GM18870 (cell line): ENCODE data around the gene AKNA.

Source experiments
- ATAC-seq: cut with Tn5 transposase; IDR thresholded peaks from one replicate; pipeline ENCODE4 v1.9.1; 2021; ENCODE audit warnings: moderate library complexity; ENCODE audit not compliant: unreplicated experiment

Gene AKNA

GRCh38 chr9:114397219-114397847, 9.6 kb upstream of the AKNA start:
- ATAC-seq: no peak

- no peak for ATAC-seq
Observed at GRCh38 chr9:114396558-114397218, 8.9 kb upstream of the AKNA start.

GRCh38 chr9:114395768-114396167, 8.0 kb upstream of the AKNA start:
- ATAC-seq: no peak

- ATAC-seq: no peak
Observed at GRCh38 chr9:114395334-114395617, 7.5 kb upstream of the AKNA start.

GRCh38 chr9:114394523-114395333, 6.9 kb upstream of the AKNA start:
- ATAC-seq: no peak

- ATAC-seq: no peak
Observed at GRCh38 chr9:114392749-114393112, 4.9 kb upstream of the AKNA start.

GRCh38 chr9:114390952-114391351, 3.2 kb upstream of the AKNA start:
- no peak for ATAC-seq

- no peak for ATAC-seq
Observed at GRCh38 chr9:114389612-114390368, 2.0 kb upstream of the AKNA start.

GRCh38 chr9:114388764-114389375, 1.1 kb upstream of the AKNA start:
- no peak for ATAC-seq

GRCh38 chr9:114388357-114388682, 538 bp upstream of the AKNA start:
- ATAC-seq: no peak

- no peak for ATAC-seq
Observed at GRCh38 chr9:114386886-114387679, 699 bp downstream of the AKNA start.

GRCh38 chr9:114386361-114386885, 1.4 kb downstream of the AKNA start:
- ATAC-seq: no peak

GRCh38 chr9:114385397-114386181, 2.2 kb downstream of the AKNA start:
- ATAC-seq: peak; percentile 81

- no peak for ATAC-seq
Observed at GRCh38 chr9:114384836-114385396, 2.9 kb downstream of the AKNA start.

- no peak for ATAC-seq
Observed at GRCh38 chr9:114384341-114384740, 3.4 kb downstream of the AKNA start.

GRCh38 chr9:114383521-114384231, 4.1 kb downstream of the AKNA start:
- no peak for ATAC-seq

- no peak for ATAC-seq
Observed at GRCh38 chr9:114382699-114383520, 4.9 kb downstream of the AKNA start.

GRCh38 chr9:114378883-114379282, 8.9 kb downstream of the AKNA start:
- no peak for ATAC-seq
